Measurements from ENCODE around the gene SHISA2.

SHISA2 gene

DNA sequence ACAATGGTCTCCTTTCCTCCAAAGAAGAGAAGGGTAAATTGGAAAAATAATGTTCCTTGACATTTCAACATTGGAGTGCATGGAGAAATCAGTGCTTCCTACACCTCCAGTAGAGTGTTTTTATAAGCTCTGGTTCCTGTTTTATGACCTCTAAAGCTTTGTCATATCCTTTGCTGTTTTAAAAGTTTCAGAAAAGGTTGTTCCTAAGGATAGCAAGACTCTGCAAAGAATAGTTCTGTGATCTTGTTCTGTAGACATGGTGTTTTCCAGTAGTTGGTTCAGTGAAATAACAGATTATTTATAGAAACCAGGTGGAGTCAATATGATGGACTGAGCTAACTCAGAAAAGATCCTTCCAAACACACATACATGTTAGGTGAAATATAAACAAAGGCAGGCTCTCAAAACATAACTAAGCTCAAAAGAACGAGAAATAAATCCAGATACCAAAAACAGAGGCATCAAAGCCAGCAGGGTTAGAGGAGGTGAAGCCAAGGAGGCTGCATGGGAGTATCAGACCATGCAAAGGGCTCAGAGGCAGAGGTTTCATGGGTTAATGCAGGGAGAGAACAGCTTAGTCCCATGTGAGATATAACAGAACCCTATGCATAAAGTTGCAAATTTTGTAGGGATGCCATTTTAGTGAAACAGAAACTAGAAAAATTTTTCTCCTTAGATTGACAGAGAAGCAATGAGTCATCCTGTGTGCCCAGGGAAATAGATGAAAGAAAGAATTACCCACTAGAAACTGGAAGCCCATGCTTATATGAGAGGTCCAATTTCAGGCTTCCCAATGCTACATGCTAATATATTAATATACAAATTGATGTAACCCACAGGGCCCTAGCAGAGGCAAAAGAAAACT lies 44.3 kb downstream of the SHISA2 start:
- Histone ChIP-seq H3K9me3 (ENCODE audit: control insufficient read depth, low read length) (no peaks in the 10 kb centered on the region), H3K4me1 (ENCODE audit: control insufficient read depth, insufficient read depth, low read length, poor library complexity, severe bottlenecking) (no peaks in the 10 kb centered on the region), H3K27ac (ENCODE audit: low read depth, low read length, severe bottlenecking) (no peak overlapping the region), H3K4me3 (ENCODE audit: extremely low read depth, insufficient read depth, low read length, poor library complexity, severe bottlenecking) (no peak overlapping the region), H3K36me3 (ENCODE audit: control insufficient read depth, insufficient read depth, low read length) (no peaks in the 10 kb centered on the region)
- no CpG with 5 or more reads among the region's 1 CpG for WGBS, 2 experiments (ENCODE audit: insufficient coverage in 2 of 2)
